Astrocyte of the cerebellum (primary cell): ENCODE measurements around the gene PNPLA1.

Source experiments
- DNase-seq: peaks from one replicate; pipeline ENCODE4 v3.0.0-alpha.2; 2011; ENCODE audit warnings: low read depth
- H3K4me3 ChIP-seq: 2 replicates; pipeline ENCODE4 v1.5.1; 2011; ENCODE audit warnings: mild to moderate bottlenecking, low read depth, low read length, moderate library complexity
- in situ Hi-C: cut with HindIII; loops from 2 replicates; pipeline ENCODE4 v1.10.0; 2017; ENCODE audit warnings: low sequenced_read_pairs
- TF ChIP-seq, protein P1 (sequence below): IDR thresholded peaks from 2 replicates; pipeline ENCODE4 v1.5.1; 2012; ENCODE audit warnings: low read length, low read depth, moderate library complexity, mild to moderate bottlenecking; ENCODE audit errors: missing control alignments

The PNPLA1 gene

GRCh38 chr6:36340306-36340617, 70.4 kb downstream of the PNPLA1 start:
- TF ChIP-seq, protein P1, sequence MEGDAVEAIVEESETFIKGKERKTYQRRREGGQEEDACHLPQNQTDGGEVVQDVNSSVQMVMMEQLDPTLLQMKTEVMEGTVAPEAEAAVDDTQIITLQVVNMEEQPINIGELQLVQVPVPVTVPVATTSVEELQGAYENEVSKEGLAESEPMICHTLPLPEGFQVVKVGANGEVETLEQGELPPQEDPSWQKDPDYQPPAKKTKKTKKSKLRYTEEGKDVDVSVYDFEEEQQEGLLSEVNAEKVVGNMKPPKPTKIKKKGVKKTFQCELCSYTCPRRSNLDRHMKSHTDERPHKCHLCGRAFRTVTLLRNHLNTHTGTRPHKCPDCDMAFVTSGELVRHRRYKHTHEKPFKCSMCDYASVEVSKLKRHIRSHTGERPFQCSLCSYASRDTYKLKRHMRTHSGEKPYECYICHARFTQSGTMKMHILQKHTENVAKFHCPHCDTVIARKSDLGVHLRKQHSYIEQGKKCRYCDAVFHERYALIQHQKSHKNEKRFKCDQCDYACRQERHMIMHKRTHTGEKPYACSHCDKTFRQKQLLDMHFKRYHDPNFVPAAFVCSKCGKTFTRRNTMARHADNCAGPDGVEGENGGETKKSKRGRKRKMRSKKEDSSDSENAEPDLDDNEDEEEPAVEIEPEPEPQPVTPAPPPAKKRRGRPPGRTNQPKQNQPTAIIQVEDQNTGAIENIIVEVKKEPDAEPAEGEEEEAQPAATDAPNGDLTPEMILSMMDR = no peak
- in situ Hi-C loops = no loop called here
- H3K4me3 ChIP-seq = no peak overlapping the region
- no peak for DNase-seq

- no peak overlapping the region for H3K4me3 ChIP-seq
- TF ChIP-seq, protein P1 = peak; percentile 97
- in situ Hi-C loops = no loop called here
- DNase-seq = peak; percentile 28
Observed at GRCh38 chr6:36340618-36341454, 71.0 kb downstream of the PNPLA1 start.

DNA sequence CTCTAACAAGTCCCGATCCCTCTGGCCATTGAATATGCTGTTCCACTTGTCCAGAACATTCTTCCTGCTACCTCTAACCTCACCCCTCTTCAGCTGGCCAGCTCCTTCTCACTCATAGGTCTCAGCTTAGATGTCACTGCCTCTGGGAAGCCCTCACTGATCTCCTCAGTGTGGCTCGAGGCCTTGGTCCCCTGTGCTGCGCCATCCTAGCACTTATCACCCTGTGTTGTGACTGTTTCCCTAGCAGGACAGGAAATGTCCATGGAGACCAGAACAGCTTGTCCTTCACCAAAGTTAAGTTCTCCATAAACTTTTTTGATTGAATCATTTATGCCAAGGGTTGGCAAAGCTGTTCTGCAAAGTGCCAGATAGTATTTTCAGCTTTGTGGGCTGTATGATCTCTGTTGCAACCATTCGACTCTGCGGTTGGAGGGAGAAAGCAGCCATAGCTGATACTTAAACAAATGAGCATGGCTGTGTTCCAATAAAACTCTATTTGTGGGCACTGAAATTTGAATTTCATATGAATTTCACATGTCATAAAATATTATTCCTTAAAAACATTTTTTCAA, 73.3 kb downstream of the PNPLA1 start:
- TF ChIP-seq, protein P1 = no peak
- no peak overlapping the region for H3K4me3 ChIP-seq
- in situ Hi-C loops = no loop called here
- no peak for DNase-seq

GRCh38 chr6:36345681-36346466, 76.0 kb downstream of the PNPLA1 start:
- H3K4me3 ChIP-seq = no peak overlapping the region
- TF ChIP-seq, protein P1 = no peak
- in situ Hi-C loops = no loop called here
- no peak for DNase-seq

DNA sequence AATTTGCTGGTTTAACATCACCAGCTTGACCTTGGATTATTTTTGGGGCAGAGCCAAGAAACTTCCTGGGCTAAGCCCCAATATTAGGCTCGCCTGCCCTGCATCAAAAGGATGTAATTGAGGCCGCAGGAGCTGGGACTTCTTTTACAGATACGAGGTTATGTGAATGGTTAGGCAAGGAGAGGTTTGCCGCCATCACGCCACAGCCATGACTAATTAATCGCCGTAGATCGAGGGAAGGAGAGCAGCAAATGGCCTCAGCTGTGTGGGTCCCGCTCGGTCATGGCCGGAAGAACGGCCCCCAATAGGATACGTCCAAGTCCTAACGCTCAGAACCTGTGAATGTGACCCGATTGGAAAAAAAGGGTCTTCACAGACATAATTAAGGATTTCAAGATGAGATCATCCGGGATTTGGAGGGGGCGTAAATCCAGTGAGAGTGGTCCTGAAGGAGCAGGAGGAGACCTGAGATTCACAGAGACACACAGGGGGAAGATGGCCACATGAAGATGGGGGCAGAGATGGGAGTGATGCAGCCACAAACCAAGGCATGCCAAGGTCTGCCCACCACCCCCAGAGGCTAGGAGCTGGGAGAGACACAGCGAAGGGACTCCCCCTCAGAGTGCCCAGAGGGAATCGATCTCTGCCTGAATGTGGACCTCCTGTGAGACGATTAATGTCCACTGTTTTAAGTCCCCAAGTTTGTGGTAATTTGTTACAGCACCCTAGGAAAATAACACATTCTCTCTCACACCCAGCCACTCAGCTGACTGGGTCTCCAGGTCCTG, 76.8 kb downstream of the PNPLA1 start:
- in situ Hi-C loops = no loop called here
- TF ChIP-seq, protein P1 = no peak
- DNase-seq = no peak
- H3K4me3 ChIP-seq = no peak overlapping the region

DNA sequence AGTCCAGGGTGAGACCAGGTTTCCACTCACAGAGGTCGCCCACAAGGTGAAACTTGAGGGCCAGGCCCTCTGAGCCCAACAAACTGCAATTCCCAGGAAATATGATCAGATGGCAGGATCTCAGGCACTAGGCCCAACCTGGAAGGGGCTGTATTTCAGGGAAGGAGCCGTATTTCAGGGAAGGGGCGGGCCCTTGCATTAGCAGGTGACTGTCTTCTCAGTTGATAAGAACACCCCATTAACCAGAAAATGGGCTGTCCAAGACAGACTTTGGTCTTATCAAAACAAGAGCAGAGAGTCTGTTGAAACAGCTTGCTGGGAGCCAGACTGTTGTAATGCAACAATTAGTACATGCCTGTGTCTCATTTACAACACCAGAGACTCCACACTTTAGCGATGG, 77.8 kb downstream of the PNPLA1 start:
- TF ChIP-seq, protein P1 = no peak
- no peak overlapping the region for H3K4me3 ChIP-seq
- DNase-seq = no peak
- in situ Hi-C loops = no loop called here
